Prostate gland (tissue), 2 donors: ENCODE results near the gene DUSP1.

Experiments
- POLR2A ChIP-seq: fragments of 450-650 bp; IDR thresholded peaks from one replicate; pipeline ENCODE4 v1.6.1; 2016; ENCODE audit warnings: antibody characterized with exemption, mild to moderate bottlenecking
- POLR2AphosphoS5 ChIP-seq: sonication (generic); formaldehyde crosslinking; IDR thresholded peaks from one replicate; pipeline ENCODE4 v1.6.1; 2017; ENCODE audit warnings: antibody characterized with exemption
- TF ChIP-seq, protein P1 (sequence below), 4 experiments: fragments of 200-600 bp in 2 of 4; fragments of 450-650 bp in 2 of 4; sonication (generic) in 2 of 4; IDR thresholded peaks; 1 replicate in 3 of 4; 2 replicates in 1 of 4; pipeline ENCODE4 v1.5.1; 2016 to 2019; ENCODE audit warnings: antibody characterized with exemption in 4 of 4, mild to moderate bottlenecking in 2 of 4, moderate library complexity in 2 of 4

GRCh38 chr5:172763120-172763464, 7.9 kb downstream of the DUSP1 start:
- TF ChIP-seq, protein P1, sequence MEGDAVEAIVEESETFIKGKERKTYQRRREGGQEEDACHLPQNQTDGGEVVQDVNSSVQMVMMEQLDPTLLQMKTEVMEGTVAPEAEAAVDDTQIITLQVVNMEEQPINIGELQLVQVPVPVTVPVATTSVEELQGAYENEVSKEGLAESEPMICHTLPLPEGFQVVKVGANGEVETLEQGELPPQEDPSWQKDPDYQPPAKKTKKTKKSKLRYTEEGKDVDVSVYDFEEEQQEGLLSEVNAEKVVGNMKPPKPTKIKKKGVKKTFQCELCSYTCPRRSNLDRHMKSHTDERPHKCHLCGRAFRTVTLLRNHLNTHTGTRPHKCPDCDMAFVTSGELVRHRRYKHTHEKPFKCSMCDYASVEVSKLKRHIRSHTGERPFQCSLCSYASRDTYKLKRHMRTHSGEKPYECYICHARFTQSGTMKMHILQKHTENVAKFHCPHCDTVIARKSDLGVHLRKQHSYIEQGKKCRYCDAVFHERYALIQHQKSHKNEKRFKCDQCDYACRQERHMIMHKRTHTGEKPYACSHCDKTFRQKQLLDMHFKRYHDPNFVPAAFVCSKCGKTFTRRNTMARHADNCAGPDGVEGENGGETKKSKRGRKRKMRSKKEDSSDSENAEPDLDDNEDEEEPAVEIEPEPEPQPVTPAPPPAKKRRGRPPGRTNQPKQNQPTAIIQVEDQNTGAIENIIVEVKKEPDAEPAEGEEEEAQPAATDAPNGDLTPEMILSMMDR (IDR thresholded peaks at IDR 0.05) = no peak
- TF ChIP-seq POLR2A (no peak), POLR2AphosphoS5 (no peak)
